Activated B cell treated with CpG ODN at 0.5 μM for 24 hours (primary cell): Measurements from ENCODE around the gene PUM2. TPM values are rescaled to one million over a fixed set of nuclear protein-coding genes. Genes with fewer than 3 reads are reported as not detected.

Source experiments
- ATAC-seq: fragments of 200-7000 bp; cut with Tn5 transposase; one replicate; pipeline ENCODE4 v1.10.0; 2021; ENCODE audit warnings: low read depth, mild to moderate bottlenecking, moderate library complexity
- CTCF ChIA-PET: fragments of 350-600 bp; sonication (Branson Sonifier 250); formaldehyde crosslinking; loops from one replicate; lab custom pipeline; 2021; ENCODE audit warnings: antibody characterized with exemption; lab: Charles Lee
- POLR2A ChIA-PET: fragments of 350-600 bp; sonication (Branson Sonifier 250); formaldehyde crosslinking; loops from one replicate; lab custom pipeline; 2021; ENCODE audit warnings: antibody characterized with exemption; lab: Charles Lee
- DNase-seq: peaks from one replicate; pipeline ENCODE4 v3.0.0; 2022
- H3K27ac Mint-ChIP-seq: one replicate; pipeline ENCODE4 v1.8.0; 2020; ENCODE audit warnings: mixed read lengths
- H3K27me3 Mint-ChIP-seq: one replicate; pipeline ENCODE4 v1.8.0; 2021; ENCODE audit warnings: mixed read lengths
- H3K36me3 Mint-ChIP-seq: one replicate; pipeline ENCODE4 v1.8.0; 2021; ENCODE audit warnings: low read depth, mixed read lengths
- H3K4me1 Mint-ChIP-seq: one replicate; pipeline ENCODE4 v1.8.0; 2021; ENCODE audit warnings: mixed read lengths
- H3K4me3 Mint-ChIP-seq: one replicate; pipeline ENCODE4 v1.8.0; 2020; ENCODE audit warnings: mild to moderate bottlenecking, mixed read lengths
- H3K9me3 Mint-ChIP-seq: one replicate; pipeline ENCODE4 v1.8.0; 2020; ENCODE audit warnings: mixed read lengths
- intact Hi-C: fragments of 100-400 bp; cut with micrococcal nuclease; formaldehyde crosslinking; loops from one replicate; pipeline ENCODE4 v1.15.1; 2024
- total RNA-seq: library from RNA; stranded (reverse); gene quantifications from 2 replicates; pipeline ENCODE4 v1.2.3, GENCODE V29; 2022
- TF ChIP-seq, protein P1 (sequence below): fragments of 200-600 bp; IDR thresholded peaks from one replicate; pipeline ENCODE4 v1.8.0; 2022; ENCODE audit warnings: antibody characterized with exemption, mild to moderate bottlenecking

Gene PUM2, protein sequence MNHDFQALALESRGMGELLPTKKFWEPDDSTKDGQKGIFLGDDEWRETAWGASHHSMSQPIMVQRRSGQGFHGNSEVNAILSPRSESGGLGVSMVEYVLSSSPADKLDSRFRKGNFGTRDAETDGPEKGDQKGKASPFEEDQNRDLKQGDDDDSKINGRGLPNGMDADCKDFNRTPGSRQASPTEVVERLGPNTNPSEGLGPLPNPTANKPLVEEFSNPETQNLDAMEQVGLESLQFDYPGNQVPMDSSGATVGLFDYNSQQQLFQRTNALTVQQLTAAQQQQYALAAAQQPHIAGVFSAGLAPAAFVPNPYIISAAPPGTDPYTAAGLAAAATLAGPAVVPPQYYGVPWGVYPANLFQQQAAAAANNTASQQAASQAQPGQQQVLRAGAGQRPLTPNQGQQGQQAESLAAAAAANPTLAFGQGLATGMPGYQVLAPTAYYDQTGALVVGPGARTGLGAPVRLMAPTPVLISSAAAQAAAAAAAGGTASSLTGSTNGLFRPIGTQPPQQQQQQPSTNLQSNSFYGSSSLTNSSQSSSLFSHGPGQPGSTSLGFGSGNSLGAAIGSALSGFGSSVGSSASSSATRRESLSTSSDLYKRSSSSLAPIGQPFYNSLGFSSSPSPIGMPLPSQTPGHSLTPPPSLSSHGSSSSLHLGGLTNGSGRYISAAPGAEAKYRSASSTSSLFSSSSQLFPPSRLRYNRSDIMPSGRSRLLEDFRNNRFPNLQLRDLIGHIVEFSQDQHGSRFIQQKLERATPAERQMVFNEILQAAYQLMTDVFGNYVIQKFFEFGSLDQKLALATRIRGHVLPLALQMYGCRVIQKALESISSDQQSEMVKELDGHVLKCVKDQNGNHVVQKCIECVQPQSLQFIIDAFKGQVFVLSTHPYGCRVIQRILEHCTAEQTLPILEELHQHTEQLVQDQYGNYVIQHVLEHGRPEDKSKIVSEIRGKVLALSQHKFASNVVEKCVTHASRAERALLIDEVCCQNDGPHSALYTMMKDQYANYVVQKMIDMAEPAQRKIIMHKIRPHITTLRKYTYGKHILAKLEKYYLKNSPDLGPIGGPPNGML
- total RNA-seq: 94.9 and 110 TPM in 2 replicates

DNA sequence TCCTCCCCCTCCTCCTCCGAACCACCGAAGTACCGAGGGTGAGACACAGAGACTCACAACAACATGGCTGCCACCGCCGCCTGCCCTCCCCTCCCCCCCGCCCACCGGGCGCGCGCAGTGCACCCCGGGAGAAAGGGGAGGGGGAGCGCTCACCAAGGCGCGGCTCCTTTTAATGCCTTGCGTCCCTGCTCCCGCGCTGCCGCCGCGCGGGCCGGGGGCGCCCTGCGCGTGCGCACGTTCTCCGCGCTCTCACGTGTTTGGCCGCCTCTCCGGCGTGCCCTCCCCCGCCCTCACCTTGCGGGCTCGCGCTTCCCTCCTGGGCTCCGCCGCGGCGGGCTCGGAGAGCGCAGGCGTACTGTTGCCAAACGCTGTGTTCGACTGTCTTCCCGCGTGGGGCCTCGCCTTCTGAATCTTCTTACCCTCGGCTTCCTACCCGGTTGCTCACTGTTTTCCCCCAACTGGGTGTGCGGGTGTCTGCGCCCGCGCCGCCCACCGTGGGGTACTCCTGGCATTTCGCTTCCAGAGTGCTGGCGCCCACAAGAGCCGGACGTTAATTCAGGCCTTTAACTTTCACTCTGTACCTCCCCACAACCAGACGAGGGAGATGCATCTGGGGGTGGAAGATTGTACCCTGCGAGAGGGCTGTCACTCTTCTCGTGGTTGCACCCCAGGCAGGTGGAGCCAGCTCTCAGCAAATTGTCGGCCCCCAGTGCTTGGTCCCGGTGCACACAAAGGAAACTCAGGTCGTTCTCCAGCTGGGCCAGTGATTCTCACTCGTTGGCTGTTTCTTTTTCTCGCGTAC, at the start of gene PUM2:
Gene PUM2 (minus strand): TSS at position 92 of the 802 bp plus-strand sequence. CDS start 23,484 bp downstream, outside the sequence.
- TF ChIP-seq, protein P1, sequence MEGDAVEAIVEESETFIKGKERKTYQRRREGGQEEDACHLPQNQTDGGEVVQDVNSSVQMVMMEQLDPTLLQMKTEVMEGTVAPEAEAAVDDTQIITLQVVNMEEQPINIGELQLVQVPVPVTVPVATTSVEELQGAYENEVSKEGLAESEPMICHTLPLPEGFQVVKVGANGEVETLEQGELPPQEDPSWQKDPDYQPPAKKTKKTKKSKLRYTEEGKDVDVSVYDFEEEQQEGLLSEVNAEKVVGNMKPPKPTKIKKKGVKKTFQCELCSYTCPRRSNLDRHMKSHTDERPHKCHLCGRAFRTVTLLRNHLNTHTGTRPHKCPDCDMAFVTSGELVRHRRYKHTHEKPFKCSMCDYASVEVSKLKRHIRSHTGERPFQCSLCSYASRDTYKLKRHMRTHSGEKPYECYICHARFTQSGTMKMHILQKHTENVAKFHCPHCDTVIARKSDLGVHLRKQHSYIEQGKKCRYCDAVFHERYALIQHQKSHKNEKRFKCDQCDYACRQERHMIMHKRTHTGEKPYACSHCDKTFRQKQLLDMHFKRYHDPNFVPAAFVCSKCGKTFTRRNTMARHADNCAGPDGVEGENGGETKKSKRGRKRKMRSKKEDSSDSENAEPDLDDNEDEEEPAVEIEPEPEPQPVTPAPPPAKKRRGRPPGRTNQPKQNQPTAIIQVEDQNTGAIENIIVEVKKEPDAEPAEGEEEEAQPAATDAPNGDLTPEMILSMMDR: no peak
- Mint-ChIP-seq H3K27me3 (no peaks in the 10 kb centered on the region), H3K4me3 (peak within 1 kb of the TSS; percentile 92), H3K4me1 (peaks cover 38% of the 10 kb centered on the region), H3K27ac (peak within 1 kb of the TSS; percentile 86), H3K36me3 (peaks cover 18% of the 10 kb centered on the region), H3K9me3 (no peaks in the 10 kb centered on the region)
- peak; percentile 83 for ATAC-seq
- POLR2A ChIA-PET: interaction anchor here (0.8 to 2.3 kb wide), 7 partner anchors 8 to 316 kb away, joined by 3 to 12 read pairs (median 3); partner anchors contain the start of genes GDF7, HS1BP3, LAPTM4A and RHOB
- intact Hi-C loops: loop anchor here (1.0 to 5.0 kb wide), 12 partner anchors 21 to 1789 kb away; partner anchors contain the start of genes HS1BP3, LDAH, RDH14 and RHOB
- peak; percentile 96 for DNase-seq
- CTCF ChIA-PET: interaction anchor here (1.3 to 1.4 kb wide), 2 partner anchors 25 to 60 kb away, joined by 5 to 6 read pairs; no protein-coding TSS in a partner anchor

DNA sequence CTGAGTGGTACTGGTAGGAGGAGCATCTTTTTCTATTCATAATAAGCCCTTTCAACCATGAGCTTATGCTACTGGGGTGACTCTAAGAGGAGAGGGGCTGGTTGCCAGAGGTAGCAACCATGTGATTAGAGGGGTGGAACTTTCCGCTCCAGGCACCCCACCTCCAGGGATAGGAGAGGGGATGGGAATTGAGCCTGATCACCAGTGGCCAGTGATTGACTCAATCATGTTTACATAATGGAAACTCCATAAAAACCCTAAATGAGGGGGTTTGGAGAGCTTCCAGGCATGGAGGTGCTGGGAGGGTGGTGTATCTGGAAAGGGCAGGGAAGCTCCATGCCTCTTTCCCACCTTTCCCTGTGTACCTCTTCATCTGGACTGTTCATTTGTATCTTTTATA, 49.7 kb upstream of the PUM2 start:
- intact Hi-C loops: no loop called here
- no peak for ATAC-seq
- H3K4me1 Mint-ChIP-seq: no peaks in the 10 kb centered on the region
- no peak overlapping the region for H3K4me3 Mint-ChIP-seq
- TF ChIP-seq, protein P1: no peak
- no peak overlapping the region for H3K27ac Mint-ChIP-seq
- H3K36me3 Mint-ChIP-seq: no peaks in the 10 kb centered on the region
- no peaks in the 10 kb centered on the region for H3K9me3 Mint-ChIP-seq
- POLR2A ChIA-PET: no interaction called here
- H3K27me3 Mint-ChIP-seq: peaks cover 11% of the 10 kb centered on the region
- CTCF ChIA-PET: interaction anchor here (1.5 kb wide), 1 partner anchor 11 kb away, joined by 3 read pairs; no protein-coding TSS in a partner anchor
- DNase-seq: no peak

DNA sequence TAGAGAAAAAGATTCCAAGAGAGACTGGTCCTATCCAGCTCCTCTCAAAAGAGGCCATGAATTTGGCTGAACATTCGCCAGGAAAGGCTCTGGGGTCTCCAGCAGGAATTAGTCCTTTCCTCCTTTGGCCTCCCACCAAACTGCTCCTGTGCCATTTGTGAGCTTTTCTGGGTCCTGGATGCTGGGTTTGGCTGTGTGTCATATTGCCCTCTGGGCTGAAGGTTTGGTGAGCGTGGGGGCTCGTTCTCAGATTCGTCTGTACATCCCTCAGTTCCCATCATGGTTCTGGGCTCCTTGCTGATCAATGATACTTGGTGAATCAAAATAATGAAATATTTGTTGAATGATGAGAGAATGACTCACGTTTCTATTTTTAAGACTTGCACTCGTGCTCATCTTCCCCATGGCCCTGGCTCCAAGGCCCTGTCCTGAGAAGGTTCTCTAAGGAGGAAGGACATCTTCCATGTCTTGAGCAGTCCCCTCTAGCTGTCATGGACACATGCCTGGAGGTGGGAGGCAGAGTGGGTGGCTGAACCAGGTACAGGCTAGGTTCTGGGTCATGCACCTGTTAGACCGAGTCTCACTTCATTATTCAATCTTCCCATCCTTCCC, 48.4 kb upstream of the PUM2 start:
- H3K4me1 Mint-ChIP-seq: no peaks in the 10 kb centered on the region
- DNase-seq (no peak), ATAC-seq (no peak)
- ChIA-PET POLR2A (no interaction called here), CTCF (no interaction called here)
- H3K36me3 Mint-ChIP-seq: no peaks in the 10 kb centered on the region
- TF ChIP-seq, protein P1: no peak
- peaks cover 14% of the 10 kb centered on the region for H3K27me3 Mint-ChIP-seq
- no peak overlapping the region for H3K4me3 Mint-ChIP-seq
- H3K27ac Mint-ChIP-seq: no peak overlapping the region
- intact Hi-C loops: no loop called here
- no peaks in the 10 kb centered on the region for H3K9me3 Mint-ChIP-seq

DNA sequence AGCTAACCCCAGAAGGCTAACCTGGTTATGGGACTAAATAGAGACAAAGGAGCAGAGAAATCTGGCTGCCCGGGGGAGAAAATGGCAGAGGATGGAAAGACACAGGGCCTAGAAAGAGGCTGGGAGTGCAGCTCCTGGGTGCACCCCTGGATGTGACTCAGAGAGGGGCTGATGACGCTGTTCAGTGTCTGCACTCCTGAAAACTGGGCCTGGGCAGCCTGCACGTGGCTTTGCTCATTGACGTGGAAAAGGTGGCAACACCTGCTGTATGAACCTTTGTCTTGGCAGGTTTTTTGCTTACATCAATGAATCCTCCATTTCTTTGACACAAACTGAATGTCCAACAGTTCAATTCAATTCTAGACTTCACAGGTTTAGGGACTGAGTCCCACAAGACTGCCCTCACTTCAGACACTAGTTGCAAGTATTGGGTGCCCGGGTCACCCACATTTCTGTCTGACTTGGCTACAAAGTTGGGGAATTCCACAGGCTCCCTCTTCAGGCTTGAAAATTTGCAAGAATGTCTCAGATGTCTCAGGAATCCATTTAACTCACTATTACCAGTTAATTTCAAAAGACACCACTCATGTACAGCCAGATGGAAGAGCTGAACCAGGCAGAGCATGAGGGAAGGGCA, 47.3 kb upstream of the PUM2 start:
- no peak overlapping the region for H3K4me3 Mint-ChIP-seq
- POLR2A ChIA-PET: no interaction called here
- no peaks in the 10 kb centered on the region for H3K9me3 Mint-ChIP-seq
- intact Hi-C loops: no loop called here
- no peak for ATAC-seq
- peaks cover 16% of the 10 kb centered on the region for H3K27me3 Mint-ChIP-seq
- no peaks in the 10 kb centered on the region for H3K36me3 Mint-ChIP-seq
- H3K27ac Mint-ChIP-seq: no peak overlapping the region
- H3K4me1 Mint-ChIP-seq: no peaks in the 10 kb centered on the region
- no peak for DNase-seq
- CTCF ChIA-PET: no interaction called here
- TF ChIP-seq, protein P1: no peak
